ENCODE data around the gene CNGB1.
"Not testable (repeated sequence)": the region's sequence is repeated elsewhere in the genome, so short reads cannot be mapped to it uniquely, and the experiment has no call there.

Gene CNGB1

DNA sequence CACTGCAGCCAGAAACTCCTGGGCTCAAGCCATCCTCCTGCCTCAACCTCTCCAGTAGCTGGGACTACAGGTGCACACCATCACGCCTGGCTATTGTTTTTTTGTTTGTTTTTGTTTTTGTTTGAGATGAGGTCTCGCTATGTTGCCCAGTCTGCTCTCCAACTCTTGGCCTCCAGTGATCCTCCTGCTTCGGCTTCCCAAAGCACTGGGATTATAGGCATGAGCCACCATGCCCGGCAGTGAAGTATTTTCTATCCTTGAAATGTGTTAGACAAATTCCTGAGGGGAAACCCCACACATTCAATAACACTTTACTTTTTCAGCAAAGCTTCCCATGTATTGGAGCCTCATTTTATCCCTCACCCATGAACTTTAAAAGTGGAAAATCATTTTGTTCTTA lies 87.4 kb downstream of the CNGB1 start:
- no peak for DNase-seq

DNA sequence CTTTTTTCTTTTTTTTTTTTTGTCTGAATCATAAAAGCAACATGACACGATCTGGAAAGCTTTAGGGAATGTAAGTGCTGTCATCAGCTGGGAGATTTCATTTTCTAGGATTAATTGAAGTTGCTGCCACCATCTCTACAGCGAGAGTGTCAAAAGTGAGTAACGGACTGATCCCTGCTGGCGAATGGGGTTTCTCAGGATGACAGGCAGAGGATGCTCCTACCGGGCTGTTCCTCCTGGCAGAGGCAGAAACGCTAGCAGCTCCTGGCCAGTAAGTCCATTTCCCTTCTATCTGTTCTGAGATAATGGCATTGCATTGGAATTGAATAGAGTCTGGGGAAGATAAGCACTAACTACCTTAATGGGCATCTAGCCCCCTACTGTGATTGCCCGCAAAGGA lies 88.1 kb downstream of the CNGB1 start:
- no peak for DNase-seq

DNA sequence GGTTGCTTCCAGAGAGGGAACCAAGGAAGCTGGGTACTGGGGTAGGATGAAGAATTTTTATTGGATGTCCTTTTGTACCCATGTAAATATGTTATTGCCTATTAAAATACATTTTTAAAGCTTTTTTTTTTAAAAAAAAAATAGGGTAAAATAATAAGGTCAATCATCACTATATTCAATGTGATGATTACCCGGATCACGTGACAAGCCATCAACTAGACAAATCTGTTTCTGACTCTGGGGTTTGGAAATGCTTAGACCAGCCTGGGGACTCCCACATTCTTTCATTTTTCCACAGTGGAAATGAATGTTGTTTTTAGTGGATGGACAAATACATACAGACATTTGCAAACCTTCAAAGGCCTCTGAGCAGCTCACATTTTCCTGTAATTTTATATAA lies 88.7 kb downstream of the CNGB1 start:
- DNase-seq, result no peak

GRCh38 chr16:57878586-57878985 lies 92.3 kb downstream of the CNGB1 start:
- DNase-seq, result no peak

GRCh38 chr16:57876210-57876609 lies 94.7 kb downstream of the CNGB1 start:
- DNase-seq, result no peak

- DNase-seq, result no peak
Observed at GRCh38 chr16:57875347-57875746, 95.6 kb downstream of the CNGB1 start.

DNA sequence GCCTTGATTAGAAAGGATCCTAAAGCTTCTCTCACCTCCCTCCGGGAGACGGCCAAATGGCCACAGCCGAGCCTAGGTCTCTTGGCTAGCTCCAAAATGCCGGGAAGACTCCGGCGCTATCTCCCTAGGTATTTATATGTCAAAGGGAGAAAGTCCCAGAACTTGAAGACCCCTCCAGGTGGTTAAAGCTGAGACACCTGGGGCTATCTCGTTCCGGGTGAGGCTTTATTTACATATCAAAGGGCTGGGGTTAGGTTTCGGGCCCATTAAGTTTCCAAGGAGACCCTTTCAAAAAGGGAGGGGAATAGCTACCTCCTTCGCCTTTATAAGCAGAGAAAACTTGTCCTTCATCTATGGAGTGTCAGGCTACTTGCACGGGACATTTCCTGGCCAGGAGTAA lies 97.7 kb downstream of the CNGB1 start:
- DNase-seq, result no peak

- DNase-seq, result not testable (repeated sequence)
Observed at GRCh38 chr16:57872764-57873163, 98.2 kb downstream of the CNGB1 start.

- no peak for DNase-seq
Observed at GRCh38 chr16:57871456-57871855, 99.5 kb downstream of the CNGB1 start.

DNA sequence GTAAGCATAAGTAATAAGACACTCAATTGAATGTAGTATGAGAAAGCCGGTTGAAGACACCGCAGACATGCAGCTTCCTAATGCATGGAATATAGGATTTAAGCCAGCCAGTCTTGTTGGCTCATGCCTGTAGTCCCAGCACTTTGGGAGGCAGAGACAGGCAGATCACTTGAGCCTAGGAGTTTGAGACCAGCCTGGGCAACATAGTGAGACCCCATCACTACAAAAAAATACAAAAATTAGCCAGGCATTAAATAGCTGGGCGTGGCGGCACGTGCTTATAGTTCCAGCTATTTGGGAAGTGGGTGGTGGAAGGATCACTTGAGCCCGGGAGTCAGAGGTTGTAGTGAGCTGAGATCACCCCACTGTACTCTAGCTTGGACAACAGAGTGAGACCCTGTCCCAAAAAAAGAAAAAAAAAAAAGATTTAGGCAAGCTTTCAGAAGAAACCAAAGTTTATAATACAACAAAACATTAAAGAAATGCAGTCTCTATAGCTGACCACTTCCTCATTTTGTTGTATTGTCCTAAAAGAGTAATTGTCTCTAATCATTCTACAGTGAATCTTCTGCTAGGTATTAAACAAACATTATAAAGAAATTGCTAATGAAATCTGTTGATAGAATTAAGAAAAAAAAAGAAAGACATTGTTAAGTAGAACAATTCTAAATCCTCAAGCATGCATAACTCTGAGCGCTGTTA lies 100.0 kb downstream of the CNGB1 start:
- DNase-seq, result no peak

DNA sequence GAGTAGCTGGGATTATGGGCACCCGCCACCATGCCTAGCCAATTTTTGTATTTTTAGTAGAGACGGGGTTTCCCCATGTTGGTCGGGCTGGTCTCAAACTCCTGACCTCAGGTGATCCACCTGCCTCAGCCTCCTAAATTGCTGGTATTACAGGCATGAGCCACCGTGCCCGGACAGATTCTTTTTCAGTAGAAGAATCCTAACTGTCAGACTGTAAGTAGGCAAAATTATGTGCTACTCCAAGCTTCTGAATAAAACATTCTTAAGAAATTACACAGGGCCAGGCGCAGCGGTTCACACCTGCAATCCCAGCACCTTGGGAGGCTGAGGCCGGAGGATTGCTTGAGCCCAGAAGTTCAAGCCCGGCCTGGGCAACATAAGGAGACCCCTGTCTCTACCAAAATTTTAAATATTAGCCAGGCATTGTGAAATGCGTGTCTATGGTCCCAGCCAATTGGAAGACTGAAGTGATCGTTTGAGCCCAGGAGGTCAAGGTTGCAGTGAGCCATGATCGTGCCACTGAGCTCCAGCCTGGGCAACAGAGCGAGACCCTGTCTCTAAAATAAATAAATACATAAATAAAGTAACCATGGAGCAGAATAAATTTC lies 101.9 kb downstream of the CNGB1 start:
- no peak for DNase-seq

DNA sequence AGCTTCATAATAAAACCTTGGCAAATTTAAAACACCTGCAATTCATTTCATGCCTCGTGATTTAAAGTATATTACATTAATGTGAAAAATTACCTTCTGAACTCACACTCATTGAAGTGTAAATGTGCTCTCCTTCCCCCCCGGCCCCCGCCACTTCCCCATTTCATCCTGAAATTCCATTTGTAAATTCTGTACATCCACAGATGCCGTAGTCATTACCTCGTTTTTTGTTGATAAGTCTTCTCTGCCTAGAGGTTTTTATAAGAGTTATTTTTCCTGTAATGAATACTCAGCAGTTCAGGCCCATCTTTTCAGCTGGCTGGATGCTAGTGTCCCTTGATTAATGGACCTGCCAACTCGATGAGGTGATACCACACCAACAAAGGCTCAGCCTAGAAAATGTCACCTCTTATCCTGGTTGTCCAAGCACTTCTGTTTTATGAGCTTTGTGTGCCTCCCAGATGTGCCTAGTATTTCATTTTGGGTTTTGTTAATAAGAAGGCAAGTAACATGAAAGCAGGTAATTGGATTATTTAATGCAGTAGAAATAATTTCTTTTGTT lies 103.8 kb downstream of the CNGB1 start:
- no peak for DNase-seq

GRCh38 chr16:57866529-57866918 lies 104.4 kb downstream of the CNGB1 start:
- DNase-seq, result no peak

- DNase-seq, result no peak
Observed at GRCh38 chr16:57865746-57866528, 105.0 kb downstream of the CNGB1 start.

GRCh38 chr16:57863434-57864160 lies 107.3 kb downstream of the CNGB1 start:
- no peak for DNase-seq

DNA sequence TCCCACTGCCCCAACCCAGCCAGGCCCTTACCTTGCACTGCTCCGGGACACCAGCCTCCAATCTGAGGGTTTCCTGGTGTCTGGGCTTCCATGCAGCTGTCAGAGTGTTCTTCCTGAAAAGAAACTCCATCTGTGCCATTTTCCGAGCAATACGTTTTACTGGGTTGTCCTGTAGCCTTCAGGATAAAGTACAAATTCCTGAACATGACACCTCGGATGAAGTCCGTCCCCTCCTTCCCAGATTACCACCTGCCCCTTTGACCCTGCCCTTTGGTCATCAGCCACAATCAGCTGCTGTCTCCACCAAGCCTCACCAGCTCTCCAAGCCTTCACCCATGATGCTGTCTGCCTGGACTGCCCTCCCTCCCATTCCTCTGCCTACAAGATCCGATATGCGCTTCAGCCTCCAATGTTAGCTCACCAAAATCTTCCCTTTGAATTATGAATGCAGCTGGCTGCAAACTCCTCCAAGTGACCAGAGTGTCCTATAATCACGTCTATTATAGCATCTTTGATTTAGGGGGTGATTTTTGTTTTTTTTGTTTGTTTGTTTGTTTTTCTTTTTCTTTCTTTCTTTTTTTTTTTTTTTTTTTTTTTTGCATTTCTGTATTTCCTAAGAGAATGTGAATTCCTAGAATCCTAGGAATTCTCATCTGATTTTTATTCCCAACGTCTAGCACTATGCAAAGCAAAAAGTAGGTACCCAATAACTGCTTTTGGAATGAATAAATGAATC lies 108.1 kb downstream of the CNGB1 start:
- DNase-seq, result no peak

DNA sequence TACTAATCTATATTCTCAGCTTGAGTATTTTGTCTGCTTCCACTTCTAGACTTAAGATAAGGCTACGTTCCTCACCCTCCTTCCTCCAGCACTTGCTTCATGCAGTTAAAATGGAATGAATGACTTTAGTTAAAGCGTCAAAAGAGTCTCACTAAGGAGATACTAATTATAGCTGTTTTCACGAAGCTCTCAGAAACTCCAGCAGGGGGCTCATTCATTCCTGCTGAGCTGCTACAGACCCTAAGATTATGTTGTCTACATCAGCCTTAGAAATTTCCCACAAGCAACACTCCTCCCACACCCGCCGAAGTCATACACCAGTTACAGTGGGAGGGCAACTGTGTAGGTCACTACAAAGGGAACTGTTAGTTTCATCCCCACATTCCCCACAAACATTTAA lies 111.6 kb downstream of the CNGB1 start:
- DNase-seq, result no peak

GRCh38 chr16:57858635-57859034 lies 112.3 kb downstream of the CNGB1 start:
- no peak for DNase-seq

- DNase-seq, result not testable (repeated sequence)
Observed at GRCh38 chr16:57857991-57858390, 112.9 kb downstream of the CNGB1 start.

DNA sequence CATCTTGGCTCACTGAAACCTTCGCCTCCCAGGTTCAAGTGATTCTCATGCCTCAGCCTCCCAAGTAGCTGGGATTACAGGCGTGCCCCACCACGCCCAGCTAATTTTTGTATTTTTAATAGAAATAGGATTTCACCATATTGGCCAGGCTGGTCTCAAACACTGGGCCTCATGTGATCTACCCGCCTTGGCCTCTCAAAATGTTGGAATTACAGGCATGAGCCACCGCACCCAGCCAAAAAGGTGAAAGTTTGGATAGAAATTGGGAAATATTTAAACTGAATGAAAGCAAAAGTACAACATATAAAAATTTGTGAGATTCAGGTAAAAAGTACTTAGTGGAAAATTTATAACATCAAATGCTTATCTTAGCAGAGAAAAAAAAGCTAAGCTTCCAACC lies 115.7 kb downstream of the CNGB1 start:
- DNase-seq, result no peak

- no peak for DNase-seq
Observed at GRCh38 chr16:57852189-57852588, 118.7 kb downstream of the CNGB1 start.

GRCh38 chr16:57848181-57848580 lies 122.7 kb downstream of the CNGB1 start:
- DNase-seq, result no peak
